ENCODE data around the gene ZPBP2. TPM values are rescaled to one million over a fixed set of nuclear protein-coding genes. Genes with fewer than 3 reads are reported as not detected.
"Not testable (repeated sequence)": the region's sequence is repeated elsewhere in the genome, so short reads cannot be mapped to it uniquely, and the experiment has no call there.

ZPBP2 gene
- total RNA-seq, 5 donors from 2014 or later (not counting 1 experiment from before 2014, with no cell fraction given): 0.19 TPM; not detected in 4

DNA sequence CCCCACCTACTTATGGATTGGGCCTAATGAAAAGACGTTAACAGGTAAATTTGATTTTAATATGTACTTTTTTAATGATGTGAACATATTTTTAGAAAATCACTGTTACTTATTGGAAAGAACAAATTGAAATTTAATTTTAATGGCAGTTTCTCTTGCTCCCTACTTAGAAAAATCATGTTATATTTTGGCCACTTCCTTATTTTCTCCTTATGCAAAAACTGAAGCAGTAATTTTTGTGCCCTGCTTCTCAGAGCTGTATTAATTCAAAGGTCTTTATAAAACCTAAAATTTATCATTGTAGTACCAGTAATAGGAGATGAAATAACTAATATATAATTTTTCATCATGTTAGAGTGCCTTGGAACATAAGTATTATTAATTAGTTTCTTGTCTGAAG is 2.8 kb downstream of the ZPBP2 start:
- Mint-ChIP-seq H3K9me3 (no peaks in the 10 kb centered on the region), H3K4me3 (no peak overlapping the region), H3K4me1 (peaks cover 21 to 31% (median 29%) of the 10 kb centered on the region in 3 donors), H3K27me3 (no peaks in the 10 kb centered on the region), H3K27ac (no peak overlapping the region), H3K36me3 (no peaks in the 10 kb centered on the region)
- Histone ChIP-seq H3K9me3 (no peaks in the 10 kb centered on the region), H3K36me3 (ENCODE audit: control insufficient read depth in 2 of 2, extremely low read depth in 1 of 2, insufficient read depth in 1 of 2, low read length in 1 of 2) (no peaks in the 10 kb centered on the region), H3K27ac (ENCODE audit: low read length) (no peak overlapping the region), H3K27me3 (replicated peaks in 1 of 2; ENCODE audit: control insufficient read depth in 2 of 2, extremely low read depth in 1 of 2, insufficient read depth in 2 of 2, low read length in 1 of 2) (no peaks in the 10 kb centered on the region), H3K4me1 (ENCODE audit: control insufficient read depth in 1 of 2, extremely low read depth in 1 of 2, insufficient read depth in 2 of 2, low read length in 2 of 2) (peaks cover 6 to 21% of the 10 kb centered on the region in 2 experiments), H3K4me3 (ENCODE audit: control insufficient read depth in 1 of 2, extremely low read depth in 1 of 2, low read length in 1 of 2) (no peak overlapping the region)
- DNase-seq (no peak), ATAC-seq (replicated peaks in 1 of 4) (no peak)
- ChIA-PET CTCF (interaction anchor here in 1 of 2 donors (0.6 kb wide), 1 partner anchor 140 kb away, joined by 4 read pairs; no protein-coding TSS in a partner anchor), POLR2A (no interaction called here)
- WGBS (ENCODE audit: insufficient coverage): no CpG with 5 or more reads among the region's 1 CpG

DNA sequence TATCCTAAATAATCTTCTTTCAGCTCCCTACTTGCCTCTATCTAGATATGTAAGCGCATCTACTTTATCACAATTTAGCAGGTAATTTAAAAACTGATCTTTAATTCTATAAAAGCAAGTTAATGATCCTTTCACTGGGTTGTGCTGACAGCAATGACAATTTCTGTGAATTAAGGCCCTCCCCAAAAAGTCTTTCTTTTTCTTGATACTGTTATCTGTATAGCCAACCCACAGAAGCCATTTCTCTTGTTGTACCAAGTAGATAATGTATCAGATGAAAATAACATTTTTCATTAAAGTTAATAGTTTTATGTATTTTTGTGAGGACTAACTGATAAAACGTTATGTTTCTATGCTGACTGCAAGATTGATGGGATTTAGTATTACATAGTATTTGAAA is 3.8 kb downstream of the ZPBP2 start:
- ChIA-PET POLR2A (interaction anchor here in 1 of 2 donors (0.5 kb wide), 1 partner anchor 97 kb away, joined by 6 read pairs; no protein-coding TSS in a partner anchor), CTCF (interaction anchor here (0.6 to 1.7 kb wide), 3 partner anchors 54 to 484 kb away, joined by 3 to 4 read pairs (median 4); partner anchors contain the start of gene PSMD3 (in 1 of the 2))
- H3K9me3 Mint-ChIP-seq: no peaks in the 10 kb centered on the region

DNA sequence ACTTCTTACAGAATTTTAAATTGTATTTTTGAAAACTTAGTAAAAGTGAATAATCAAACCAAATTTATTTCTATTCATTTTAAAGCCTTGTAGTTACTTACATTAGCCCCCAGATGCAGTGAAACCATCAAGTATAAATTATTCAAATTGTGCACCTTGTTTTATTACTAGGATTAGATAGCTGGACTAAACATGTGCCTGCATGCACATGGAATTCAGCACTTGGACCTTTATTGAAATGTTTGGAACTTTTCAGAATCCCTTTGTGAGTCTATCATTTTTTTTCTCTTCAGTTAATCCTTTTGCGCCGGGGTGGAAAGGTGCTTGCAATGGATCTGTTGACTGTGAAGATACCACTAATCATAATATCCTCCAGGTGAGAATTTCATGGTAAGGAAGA is 4.7 kb downstream of the ZPBP2 start:
- no peak overlapping the region for H3K4me3 Mint-ChIP-seq
- Histone ChIP-seq H3K4me1 (ENCODE audit: control insufficient read depth in 1 of 2, extremely low read depth in 1 of 2, insufficient read depth in 2 of 2, low read length in 2 of 2) (peaks cover 0 to 10% of the 10 kb centered on the region in 2 experiments), H3K27me3 (replicated peaks in 1 of 2; ENCODE audit: control insufficient read depth in 2 of 2, extremely low read depth in 1 of 2, insufficient read depth in 2 of 2, low read length in 1 of 2) (no peaks in the 10 kb centered on the region), H3K4me3 (ENCODE audit: control insufficient read depth in 1 of 2, extremely low read depth in 1 of 2, low read length in 1 of 2) (no peak overlapping the region), H3K9me3 (no peaks in the 10 kb centered on the region), H3K36me3 (ENCODE audit: control insufficient read depth in 2 of 2, extremely low read depth in 1 of 2, insufficient read depth in 1 of 2, low read length in 1 of 2) (no peaks in the 10 kb centered on the region), H3K27ac (ENCODE audit: low read length) (no peak overlapping the region)
- H3K4me1 Mint-ChIP-seq: peaks cover under 1 to 12% (median 10%) of the 10 kb centered on the region in 3 donors
- no peak overlapping the region for H3K27ac Mint-ChIP-seq
- H3K27me3 Mint-ChIP-seq: no peaks in the 10 kb centered on the region
- POLR2A ChIA-PET: no interaction called here
- CTCF ChIA-PET: interaction anchor here (0.6 to 1.7 kb wide), 9 partner anchors 53 to 589 kb away, joined by 3 to 7 read pairs (median 3); partner anchors contain the start of gene PSMD3 (in 2 of the 2)
- H3K9me3 Mint-ChIP-seq: no peaks in the 10 kb centered on the region
- no peaks in the 10 kb centered on the region for H3K36me3 Mint-ChIP-seq
- ATAC-seq (replicated peaks in 1 of 4): peak in 1 of 4 experiments; percentile 50
- peak in 1 of 35 experiments; percentile 44 for DNase-seq
- no CpG with 5 or more reads among the region's 2 CpGs for whole genome bisulfite sequencing (ENCODE audit: insufficient coverage)

More for the DNA sequence above, 3.8 kb downstream of the ZPBP2 start:
- Histone ChIP-seq H3K4me3 (ENCODE audit: control insufficient read depth in 1 of 2, extremely low read depth in 1 of 2, low read length in 1 of 2) (no peak overlapping the region), H3K27ac (ENCODE audit: low read length) (no peak overlapping the region), H3K36me3 (ENCODE audit: control insufficient read depth in 2 of 2, extremely low read depth in 1 of 2, insufficient read depth in 1 of 2, low read length in 1 of 2) (no peaks in the 10 kb centered on the region), H3K9me3 (no peaks in the 10 kb centered on the region), H3K27me3 (replicated peaks in 1 of 2; ENCODE audit: control insufficient read depth in 2 of 2, extremely low read depth in 1 of 2, insufficient read depth in 2 of 2, low read length in 1 of 2) (no peaks in the 10 kb centered on the region), H3K4me1 (ENCODE audit: control insufficient read depth in 1 of 2, extremely low read depth in 1 of 2, insufficient read depth in 2 of 2, low read length in 2 of 2) (peaks cover 0 to 18% of the 10 kb centered on the region in 2 experiments)
- no peak overlapping the region for H3K27ac Mint-ChIP-seq
- H3K4me3 Mint-ChIP-seq: no peak overlapping the region
- H3K4me1 Mint-ChIP-seq: peaks cover 10 to 22% (median 20%) of the 10 kb centered on the region in 3 donors
- H3K36me3 Mint-ChIP-seq: no peaks in the 10 kb centered on the region
- ATAC-seq (replicated peaks in 1 of 4) (no peak), DNase-seq (no peak)
- 100% methylated on average over 1 of the region's 2 CpGs for WGBS (ENCODE audit: insufficient coverage)
- H3K27me3 Mint-ChIP-seq: no peaks in the 10 kb centered on the region

DNA sequence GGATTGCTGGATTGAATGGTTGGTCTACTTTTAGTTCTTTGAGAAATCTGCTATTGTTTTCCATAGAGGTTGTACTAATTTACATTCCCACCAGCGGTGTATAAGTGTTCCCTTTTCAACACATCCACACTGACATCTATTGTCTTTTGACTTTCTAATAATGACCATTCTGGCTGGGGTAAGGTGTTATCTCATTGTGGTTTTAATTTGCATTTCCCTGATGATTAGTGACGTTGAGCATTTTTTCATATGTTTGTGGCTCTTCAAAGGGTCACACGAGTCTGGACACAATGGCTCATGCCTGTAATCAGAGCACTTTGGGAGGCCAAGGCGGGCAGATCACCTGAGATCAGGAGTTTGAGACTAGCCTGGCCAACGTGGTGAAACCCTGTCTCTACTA is 18.1 kb downstream of the ZPBP2 start:
- H3K4me1 Mint-ChIP-seq; CTCF ChIA-PET; H3K36me3 Mint-ChIP-seq; ATAC-seq (replicated peaks in 1 of 4); DNase-seq; H3K27ac Mint-ChIP-seq; POLR2A ChIA-PET; H3K27me3 Mint-ChIP-seq; H3K4me3 Mint-ChIP-seq; H3K9me3 Mint-ChIP-seq; H3K9me3 ChIP-seq; H3K4me3 ChIP-seq (ENCODE audit: control insufficient read depth in 1 of 2, extremely low read depth in 1 of 2, low read length in 1 of 2); H3K36me3 ChIP-seq (ENCODE audit: control insufficient read depth in 2 of 2, extremely low read depth in 1 of 2, insufficient read depth in 1 of 2, low read length in 1 of 2); H3K4me1 ChIP-seq (ENCODE audit: control insufficient read depth in 1 of 2, extremely low read depth in 1 of 2, insufficient read depth in 2 of 2, low read length in 2 of 2); H3K27ac ChIP-seq (ENCODE audit: low read length): not testable (repeated sequence)
- peaks cover 0 to 17% of the 10 kb centered on the region in 2 experiments for H3K27me3 ChIP-seq (replicated peaks in 1 of 2; ENCODE audit: control insufficient read depth in 2 of 2, extremely low read depth in 1 of 2, insufficient read depth in 2 of 2, low read length in 1 of 2)
- WGBS (ENCODE audit: insufficient coverage): 73% methylated on average over 3 of the region's 5 CpGs

DNA sequence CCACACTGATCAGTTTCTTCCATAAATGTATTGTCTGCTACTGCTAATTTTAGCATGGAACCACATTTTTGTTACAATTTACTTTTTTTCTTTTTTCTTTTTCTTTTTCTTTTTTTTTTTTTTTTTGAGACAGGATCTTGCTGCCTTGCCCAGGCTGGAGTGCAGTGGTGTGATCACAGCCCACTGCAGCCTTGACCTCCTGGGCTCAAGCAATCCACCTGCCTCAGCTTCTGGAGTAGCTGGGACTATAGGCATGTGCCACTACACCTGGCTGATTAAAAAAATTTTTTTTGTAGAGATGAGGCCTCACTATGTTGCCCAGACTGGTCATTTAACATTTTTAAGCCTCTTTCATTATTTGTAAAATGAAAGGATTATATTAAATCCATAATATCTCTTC is 19.1 kb downstream of the ZPBP2 start:
- Mint-ChIP-seq H3K27ac (no peak overlapping the region), H3K9me3 (no peaks in the 10 kb centered on the region), H3K36me3 (no peaks in the 10 kb centered on the region), H3K27me3 (peaks cover 2 to 7% of the 10 kb centered on the region in 2 donors), H3K4me1 (no peaks in the 10 kb centered on the region), H3K4me3 (no peak overlapping the region)
- POLR2A ChIA-PET: no interaction called here
- no peaks in the 10 kb centered on the region for H3K9me3 ChIP-seq
- H3K27ac ChIP-seq (ENCODE audit: low read length): no peak overlapping the region
- no peak for ATAC-seq (replicated peaks in 1 of 4)
- no peaks in the 10 kb centered on the region for H3K36me3 ChIP-seq (ENCODE audit: control insufficient read depth in 2 of 2, extremely low read depth in 1 of 2, insufficient read depth in 1 of 2, low read length in 1 of 2)
- H3K4me1 ChIP-seq (ENCODE audit: control insufficient read depth in 1 of 2, extremely low read depth in 1 of 2, insufficient read depth in 2 of 2, low read length in 2 of 2): no peaks in the 10 kb centered on the region
- CTCF ChIA-PET: interaction anchor here in 1 of 2 donors (1.5 kb wide), 1 partner anchor 233 kb away, joined by 8 read pairs; no protein-coding TSS in a partner anchor
- no peak for DNase-seq
- H3K4me3 ChIP-seq (ENCODE audit: control insufficient read depth in 1 of 2, extremely low read depth in 1 of 2, low read length in 1 of 2): no peak overlapping the region
- peaks cover 0 to 17% of the 10 kb centered on the region in 2 experiments for H3K27me3 ChIP-seq (replicated peaks in 1 of 2; ENCODE audit: control insufficient read depth in 2 of 2, extremely low read depth in 1 of 2, insufficient read depth in 2 of 2, low read length in 1 of 2)

DNA sequence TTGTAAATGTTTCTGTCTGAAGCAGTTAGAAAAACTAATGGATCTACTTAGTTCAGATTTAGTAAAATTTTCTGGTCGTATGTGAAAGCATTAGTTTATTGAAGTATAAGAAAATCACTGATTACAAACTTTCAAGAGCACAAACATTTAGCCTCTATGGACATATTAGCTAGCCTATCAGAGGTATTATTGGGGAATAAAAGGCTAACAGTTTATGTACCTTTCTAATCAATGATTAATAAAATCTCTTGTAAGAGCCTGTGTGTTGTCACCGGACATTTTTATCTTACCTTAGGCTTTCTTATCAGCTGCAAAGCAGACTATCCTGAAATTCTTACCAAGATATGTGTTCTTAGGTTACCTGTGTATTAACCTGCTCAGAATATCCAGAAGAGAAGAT is 21.2 kb downstream of the ZPBP2 start:
- no peak for ATAC-seq (replicated peaks in 1 of 4)
- no peaks in the 10 kb centered on the region for H3K36me3 ChIP-seq (ENCODE audit: control insufficient read depth in 2 of 2, extremely low read depth in 1 of 2, insufficient read depth in 1 of 2, low read length in 1 of 2)
- no peaks in the 10 kb centered on the region for H3K4me1 Mint-ChIP-seq
- no peak overlapping the region for H3K27ac Mint-ChIP-seq
- ChIA-PET POLR2A (interaction anchor here in 1 of 2 donors (0.7 kb wide), 1 partner anchor 103 kb away, joined by 3 read pairs; no protein-coding TSS in a partner anchor), CTCF (no interaction called here)
- H3K27me3 ChIP-seq (replicated peaks in 1 of 2; ENCODE audit: control insufficient read depth in 2 of 2, extremely low read depth in 1 of 2, insufficient read depth in 2 of 2, low read length in 1 of 2): peaks cover 0 to 17% of the 10 kb centered on the region in 2 experiments
- WGBS (ENCODE audit: insufficient coverage): no CpG with 5 or more reads among the region's 2 CpGs
- H3K27ac ChIP-seq (ENCODE audit: low read length): no peak overlapping the region
- no peaks in the 10 kb centered on the region for H3K9me3 Mint-ChIP-seq
- no peak overlapping the region for H3K4me3 Mint-ChIP-seq
- H3K4me3 ChIP-seq (ENCODE audit: control insufficient read depth in 1 of 2, extremely low read depth in 1 of 2, low read length in 1 of 2): no peak overlapping the region
- no peaks in the 10 kb centered on the region for H3K36me3 Mint-ChIP-seq
- H3K9me3 ChIP-seq: no peaks in the 10 kb centered on the region
- no peak for DNase-seq
- no peaks in the 10 kb centered on the region for H3K4me1 ChIP-seq (ENCODE audit: control insufficient read depth in 1 of 2, extremely low read depth in 1 of 2, insufficient read depth in 2 of 2, low read length in 2 of 2)
- peaks cover 2 to 7% of the 10 kb centered on the region in 2 donors for H3K27me3 Mint-ChIP-seq

Measured in T-cell (primary cell).